SK-N-SH (cell line): ENCODE measurements around the gene PDCD11. TPM values are rescaled to one million over a fixed set of nuclear protein-coding genes. Genes with fewer than 3 reads are reported as not detected.

Source experiments
- CTCF ChIA-PET: fragments of 300-600, 350-600 bp; formaldehyde crosslinking; extraction: SDS; loops from one replicate; lab custom pipeline; 2021; lab: Yijun Ruan, JAX
- POLR2A ChIA-PET: fragments of 350-600 bp; sonication (Branson Sonifier 250); formaldehyde crosslinking; extraction: SDS; loops from one replicate; lab custom pipeline; 2020; ENCODE audit warnings: antibody characterized with exemption, inconsistent platforms; lab: Yijun Ruan, JAX
- DNase-seq: peaks from one replicate; pipeline ENCODE4 v3.0.0; 2012
- H2AFZ ChIP-seq: fragments of 200-600 bp; sonication (generic); 2 replicates; pipeline ENCODE4 v1.8.1; 2016; ENCODE audit warnings: antibody characterized with exemption, mild to moderate bottlenecking, low read depth
- H3F3A ChIP-seq: fragments of 200-600 bp; sonication (generic); replicated peaks from 2 replicates; pipeline ENCODE3; 2016; ENCODE audit warnings: antibody characterized with exemption, mild to moderate bottlenecking; ENCODE audit not compliant: insufficient read depth
- H3K27ac ChIP-seq, 2 experiments: fragments of 200-500 bp in 1 of 2; fragments of 200-600 bp in 1 of 2; sonication (Bioruptor generic) in 1 of 2; sonication (generic), shearing (Covaris generic) in 1 of 2; 2 replicates each; pipeline versions ENCODE4 v1.5.1 to v1.6.1; 2014 to 2016; ENCODE audit warnings: low read depth in 2 of 2, inconsistent platforms in 1 of 2, low read length in 1 of 2, mild to moderate bottlenecking in 1 of 2, mixed read lengths in 1 of 2
- H3K27me3 ChIP-seq: fragments of 200-600 bp; sonication (generic), shearing (Covaris generic); 2 replicates; pipeline ENCODE4 v1.6.1; 2016; ENCODE audit warnings: mixed run types; ENCODE audit not compliant: insufficient read depth
- H3K36me3 ChIP-seq, 2 experiments: fragments of 200-500 bp in 1 of 2; fragments of 200-600 bp in 1 of 2; sonication (Bioruptor generic) in 1 of 2; sonication (generic) in 1 of 2; replicated peaks in 1 of 2; 2 replicates each; pipeline versions ENCODE3 to v1.5.1; 2014 to 2016; ENCODE audit warnings: low read length in 1 of 2, mild to moderate bottlenecking in 1 of 2; ENCODE audit not compliant: insufficient read depth in 2 of 2, control insufficient read depth in 1 of 2
- H3K4me1 ChIP-seq, 2 experiments: fragments of 200-500 bp in 1 of 2; fragments of 200-600 bp in 1 of 2; sonication (Bioruptor generic) in 1 of 2; sonication (generic), shearing (Covaris generic) in 1 of 2; 2 replicates each; pipeline versions ENCODE4 v1.5.1 to v1.6.1; 2014 to 2016; ENCODE audit warnings: low read depth in 1 of 2, low read length in 1 of 2, mixed run types in 1 of 2; ENCODE audit not compliant: insufficient read depth in 2 of 2, control insufficient read depth in 1 of 2
- H3K4me2 ChIP-seq: fragments of 200-600 bp; sonication (generic), shearing (Covaris generic); 2 replicates; pipeline ENCODE4 v1.6.1; 2017; ENCODE audit warnings: mixed run types
- H3K4me3 ChIP-seq, 2 experiments: fragments of 200-500 bp in 1 of 2; fragments of 200-600 bp in 1 of 2; sonication (Bioruptor generic) in 1 of 2; sonication (generic), shearing (Covaris generic) in 1 of 2; 2 replicates each; pipeline versions ENCODE4 v1.5.1 to v1.8.1; 2014 to 2016; ENCODE audit warnings: low read depth in 2 of 2, inconsistent platforms in 1 of 2, low read length in 1 of 2, mild to moderate bottlenecking in 1 of 2, mixed read lengths in 1 of 2, moderate library complexity in 1 of 2
- H3K79me2 ChIP-seq: fragments of 200-600 bp; sonication (generic); 2 replicates; pipeline ENCODE4 v1.8.1; 2017; ENCODE audit warnings: mild to moderate bottlenecking; ENCODE audit not compliant: insufficient read depth
- H3K9ac ChIP-seq: fragments of 200-600 bp; sonication (generic); 2 replicates; pipeline ENCODE4 v1.6.1; 2017; ENCODE audit warnings: mixed run types
- H3K9me2 ChIP-seq: fragments of 200-600 bp; sonication (generic); 2 replicates; pipeline ENCODE4 v1.6.1; 2017; ENCODE audit warnings: mixed run types
- H3K9me3 ChIP-seq: fragments of 200-600 bp; sonication (generic); 2 replicates; pipeline ENCODE4 v1.6.1; 2017; ENCODE audit warnings: mixed run types, mild to moderate bottlenecking, moderate library complexity
- H4K20me1 ChIP-seq: fragments of 200-600 bp; sonication (generic); 2 replicates; pipeline ENCODE4 v1.6.1; 2017; ENCODE audit warnings: mild to moderate bottlenecking, mixed run types; ENCODE audit not compliant: insufficient read depth
- CHD2 ChIP-seq: fragments of 150-350 bp; IDR thresholded peaks from 2 replicates; pipeline ENCODE4 v1.6.1; 2018; ENCODE audit warnings: low read length; ENCODE audit not compliant: partially characterized antibody
- ELF1 ChIP-seq: IDR thresholded peaks from 2 replicates; pipeline ENCODE4 v1.4.0; 2012
- EZH2phosphoT487 ChIP-seq: fragments of 200-600 bp; sonication (generic); IDR thresholded peaks from 2 replicates; pipeline ENCODE4 v1.6.1; 2017; ENCODE audit warnings: low read depth, mixed run types, mild to moderate bottlenecking, antibody characterized with exemption, moderate library complexity, borderline replicate concordance
- FOSL2 ChIP-seq: IDR thresholded peaks from 2 replicates; pipeline ENCODE4 v1.4.0; 2012; ENCODE audit warnings: low read depth, mild to moderate bottlenecking, moderate library complexity, borderline replicate concordance
- FOXM1 ChIP-seq: IDR thresholded peaks from 2 replicates; pipeline ENCODE4 v1.4.0; 2012; ENCODE audit warnings: low read depth, mild to moderate bottlenecking
- GATA2 ChIP-seq: sonication (generic); formaldehyde crosslinking; IDR thresholded peaks from 2 replicates; pipeline ENCODE4 v1.5.0; 2020; ENCODE audit warnings: mild to moderate bottlenecking, missing genetic modification reagents
- MAX ChIP-seq: IDR thresholded peaks from 2 replicates; pipeline ENCODE4 v1.4.0; 2012; ENCODE audit warnings: low read depth
- MEF2A ChIP-seq: IDR thresholded peaks from 2 replicates; pipeline ENCODE4 v1.4.0; 2012; ENCODE audit warnings: low read depth, borderline replicate concordance
- MXI1 ChIP-seq: IDR thresholded peaks from 2 replicates; pipeline ENCODE4 v1.6.1; 2012; ENCODE audit warnings: mild to moderate bottlenecking, low read depth, low read length, improper control_type of control experiment
- NFIC ChIP-seq: IDR thresholded peaks from 2 replicates; pipeline ENCODE4 v1.4.0; 2012; ENCODE audit warnings: borderline replicate concordance
- NRF1 ChIP-seq: IDR thresholded peaks from 2 replicates; pipeline ENCODE4 v1.6.1; 2012; ENCODE audit warnings: low read depth, mild to moderate bottlenecking, low read length
- RAD21 ChIP-seq: IDR thresholded peaks from 2 replicates; pipeline ENCODE4 v1.6.1; 2012; ENCODE audit warnings: mild to moderate bottlenecking, low read length
- RCOR1 ChIP-seq: fragments of 150-350 bp; IDR thresholded peaks from 2 replicates; pipeline ENCODE4 v1.6.1; 2017; ENCODE audit warnings: antibody characterized with exemption, low read length
- RFX5 ChIP-seq: IDR thresholded peaks from 2 replicates; pipeline ENCODE4 v1.6.1; 2012; ENCODE audit warnings: mild to moderate bottlenecking, improper control_type of control experiment, low read length
- RXRA ChIP-seq: IDR thresholded peaks from 2 replicates; pipeline ENCODE4 v1.4.0; 2012; ENCODE audit warnings: low read depth, mild to moderate bottlenecking, borderline replicate concordance
- SMC3 ChIP-seq: IDR thresholded peaks from 2 replicates; pipeline ENCODE4 v1.6.1; 2012; ENCODE audit warnings: low read depth, low read length, improper control_type of control experiment
- TAF1 ChIP-seq: IDR thresholded peaks from 2 replicates; pipeline ENCODE4 v1.6.1; 2012; ENCODE audit warnings: low read depth, mild to moderate bottlenecking, low read length, moderate library complexity, borderline replicate concordance
- TCF12 ChIP-seq: IDR thresholded peaks from 2 replicates; pipeline ENCODE4 v1.4.0; 2012
- TEAD4 ChIP-seq: IDR thresholded peaks from 2 replicates; pipeline ENCODE4 v1.4.0; 2012; ENCODE audit warnings: mild to moderate bottlenecking, borderline replicate concordance; ENCODE audit not compliant: insufficient read depth
- USF1 ChIP-seq: IDR thresholded peaks from 2 replicates; pipeline ENCODE4 v1.4.0; 2012; ENCODE audit warnings: low read depth, borderline replicate concordance
- YY1 ChIP-seq: IDR thresholded peaks from 2 replicates; pipeline ENCODE4 v1.4.0; 2012; ENCODE audit warnings: low read depth, mild to moderate bottlenecking
- WGBS: methylation state at CpG from one replicate; pipeline ENCODE4 v1.1.6; 2017; ENCODE audit warnings: low lambda C conversion rate; 5-methylcytosine and 5-hydroxymethylcytosine counted together
- polyA plus RNA-seq, 3 experiments: library from polyadenylated mRNA; depleted of rRNA; stranded (reverse); fragments of >200 nt; gene quantifications; 2 replicates each; pipeline ENCODE4 v1.2.3, GENCODE V29; 2012
- TF ChIP-seq, protein P1 (sequence below): fragments of 150-350 bp; IDR thresholded peaks from 2 replicates; pipeline ENCODE4 v1.6.1; 2017; ENCODE audit warnings: antibody characterized with exemption, low read length, low read depth, borderline replicate concordance

Gene PDCD11
- polyA plus RNA-seq, 1 of the 3 experiments (the other 2 are of a cell fraction): 29.8 TPM

GRCh38 chr10:103458720-103459119 is 62.3 kb downstream of the PDCD11 start, which contains the start of gene CALHM1:
CALHM1 (minus strand) TSS chr10:103458900; CDS start chr10:103458751, 149 bp downstream.
- POLR2A ChIA-PET: no interaction called here
- Histone ChIP-seq H2AFZ (no peak within 1 kb of the TSS), H3K4me3 (no peak within 1 kb of the TSS)

DNA sequence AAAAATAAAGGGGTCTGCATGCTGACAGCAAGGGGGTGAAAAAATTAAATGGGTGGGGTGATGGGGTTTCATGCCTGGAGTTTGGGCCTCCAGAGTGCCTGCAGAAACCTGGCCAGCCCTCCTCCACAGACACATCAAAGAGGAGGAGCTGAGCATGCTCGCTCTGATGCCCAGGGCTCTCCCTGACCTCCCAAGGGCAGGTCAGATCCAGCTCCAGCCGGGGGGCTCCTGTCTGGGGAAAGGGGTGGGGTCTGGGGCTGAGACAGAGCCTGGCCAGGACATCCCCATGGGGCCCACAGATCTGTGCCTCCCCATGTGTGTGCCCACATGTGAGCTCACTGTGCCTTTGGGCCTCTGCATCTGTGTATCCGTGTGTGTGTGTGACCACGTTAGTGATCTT is 63.2 kb downstream of the PDCD11 start:
- Histone ChIP-seq H3K4me2 (no peak overlapping the region), H3K9me3 (no peaks in the 10 kb centered on the region), H4K20me1 (no peaks in the 10 kb centered on the region), H3K27ac (no peak overlapping the region), H3K4me1 (no peaks in the 10 kb centered on the region; a peak in 1 of 4 replicates), H2AFZ (no peak overlapping the region), H3K27me3 (no peaks in the 10 kb centered on the region), H3K9me2 (no peaks in the 10 kb centered on the region), H3K4me3 (no peak overlapping the region), H3K9ac (no peak overlapping the region), H3K79me2 (no peaks in the 10 kb centered on the region), H3F3A (no peaks in the 10 kb centered on the region), H3K36me3 (no peaks in the 10 kb centered on the region)
- ChIA-PET CTCF (interaction anchor here (1.1 to 2.0 kb wide), 3 partner anchors 24 to 43 kb away, joined by 3 to 8 read pairs (median 4); no protein-coding TSS in a partner anchor), POLR2A (no interaction called here)
- TF ChIP-seq TEAD4: no peak
- TF ChIP-seq ELF1: no peak
- TF ChIP-seq RFX5: no peak
- no peak for TF ChIP-seq SMC3
- TF ChIP-seq MEF2A: no peak
- no peak for TF ChIP-seq YY1
- no peak for TF ChIP-seq NRF1
- no peak for TF ChIP-seq FOXM1
- no CpG with 5 or more reads among the region's 4 CpGs for WGBS
- no peak for DNase-seq

More at GRCh38 chr10:103458720-103459119, 62.3 kb downstream of the PDCD11 start, which contains the start of gene CALHM1:
- DNase-seq: no peak
- no peaks in the 10 kb centered on the region for H3F3A ChIP-seq
- CTCF ChIA-PET: interaction anchor here (0.6 to 1.2 kb wide), 2 partner anchors 42 to 140 kb away, joined by 3 read pairs; no protein-coding TSS in a partner anchor
- H3K27ac ChIP-seq: no peak within 1 kb of the TSS
- no peaks in the 10 kb centered on the region for H3K36me3 ChIP-seq
- H3K27me3 ChIP-seq: no peaks in the 10 kb centered on the region
- no peaks in the 10 kb centered on the region for H3K9me2 ChIP-seq
- TF ChIP-seq, protein P1, sequence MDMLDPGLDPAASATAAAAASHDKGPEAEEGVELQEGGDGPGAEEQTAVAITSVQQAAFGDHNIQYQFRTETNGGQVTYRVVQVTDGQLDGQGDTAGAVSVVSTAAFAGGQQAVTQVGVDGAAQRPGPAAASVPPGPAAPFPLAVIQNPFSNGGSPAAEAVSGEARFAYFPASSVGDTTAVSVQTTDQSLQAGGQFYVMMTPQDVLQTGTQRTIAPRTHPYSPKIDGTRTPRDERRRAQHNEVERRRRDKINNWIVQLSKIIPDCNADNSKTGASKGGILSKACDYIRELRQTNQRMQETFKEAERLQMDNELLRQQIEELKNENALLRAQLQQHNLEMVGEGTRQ: no peak
- no peak for TF ChIP-seq MXI1
- H4K20me1 ChIP-seq: no peaks in the 10 kb centered on the region
- H3K79me2 ChIP-seq: no peaks in the 10 kb centered on the region
- no peak within 1 kb of the TSS for H3K9ac ChIP-seq
- H3K9me3 ChIP-seq: no peaks in the 10 kb centered on the region
- H3K4me1 ChIP-seq: no peaks in the 10 kb centered on the region; a peak in 1 of 4 replicates
- H3K4me2 ChIP-seq: no peak within 1 kb of the TSS
- 54% methylated on average over 2 of the region's 9 CpGs for WGBS

DNA sequence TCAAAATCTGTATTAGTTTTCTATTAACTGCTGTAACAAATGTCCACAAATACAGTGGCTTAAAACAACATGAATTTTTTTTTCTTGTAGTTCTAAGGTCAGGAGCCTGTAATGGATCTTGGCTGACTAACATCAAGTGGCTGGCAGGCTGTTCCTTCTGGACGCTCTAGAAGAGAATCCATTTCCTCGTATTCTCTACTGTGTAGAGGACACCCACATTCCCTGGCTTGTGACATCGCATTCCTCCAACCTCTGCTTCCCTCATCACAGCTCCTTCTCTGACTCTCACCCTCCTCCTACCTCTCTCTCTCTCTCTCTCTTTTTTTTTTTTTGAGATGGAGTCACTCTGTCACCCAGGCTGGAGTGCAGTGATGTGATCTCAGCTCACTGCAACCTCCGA is 67.1 kb downstream of the PDCD11 start:
- DNase-seq: no peak
- WGBS: 73% methylated on average over 4 of the region's 4 CpGs
- no peaks in the 10 kb centered on the region for H4K20me1 ChIP-seq
- no peak overlapping the region for H3K4me2 ChIP-seq
- H3K27ac ChIP-seq: no peak overlapping the region
- H3K27me3 ChIP-seq: no peaks in the 10 kb centered on the region
- H3K9me3 ChIP-seq: no peaks in the 10 kb centered on the region
- TF ChIP-seq NRF1 (no peak), RCOR1 (no peak), USF1 (no peak), CHD2 (no peak), MXI1 (no peak), TAF1 (no peak), MEF2A (no peak), TCF12 (no peak), NFIC (no peak), EZH2phosphoT487 (no peak), GATA2 (CRISPR knock-in tag) (no peak), FOSL2 (no peak), TEAD4 (no peak), RXRA (no peak), RAD21 (no peak), MAX (no peak), RFX5 (no peak)
- H2AFZ ChIP-seq: no peak overlapping the region
- H3K4me1 ChIP-seq: no peaks in the 10 kb centered on the region
- no peaks in the 10 kb centered on the region for H3K9me2 ChIP-seq
- ChIA-PET CTCF (interaction anchor here (1.2 kb wide), 1 partner anchor 12 kb away, joined by 4 read pairs; no protein-coding TSS in a partner anchor), POLR2A (no interaction called here)
- H3K36me3 ChIP-seq: no peaks in the 10 kb centered on the region
- H3K79me2 ChIP-seq: no peaks in the 10 kb centered on the region
- H3K9ac ChIP-seq: no peak overlapping the region
- no peak overlapping the region for H3K4me3 ChIP-seq
- H3F3A ChIP-seq: no peaks in the 10 kb centered on the region
